Esophagus muscularis mucosa (tissue), 4 donors: Measurements from ENCODE around the gene BCL11B. TPM values are rescaled to one million over a fixed set of nuclear protein-coding genes. Genes with fewer than 3 reads are reported as not detected.

Experiments used
- DNase-seq: peaks from one replicate; pipeline ENCODE4 v3.0.0-alpha.2; 2017; ENCODE audit errors: extremely low spot score
- H3K27ac ChIP-seq, 4 donors: fragments of 200-600 bp; sonication (generic); replicated peaks in 1 of 4; 1 replicate in 3 of 4; 2 replicates in 1 of 4; pipeline ENCODE4 v1.5.1; 2016 to 2019; ENCODE audit warnings: mild to moderate bottlenecking in 1 of 4
- H3K27me3 ChIP-seq, 4 donors: fragments of 200-600 bp; sonication (generic); one replicate each; pipeline versions ENCODE4 v1.5.1 to v1.6.0; 2016 to 2019
- H3K36me3 ChIP-seq, 4 donors: fragments of 200-600 bp; sonication (generic); one replicate each; pipeline ENCODE4 v1.5.1; 2016 to 2019
- H3K4me1 ChIP-seq, 4 donors: fragments of 200-600 bp; sonication (generic); one replicate each; pipeline ENCODE4 v1.5.1; 2016 to 2019
- H3K4me3 ChIP-seq, 4 donors: fragments of 200-600 bp; sonication (generic); 1 replicate in 2 of 4; 2 replicates in 2 of 4; pipeline ENCODE4 v1.5.1; 2016 to 2019; ENCODE audit warnings: mild to moderate bottlenecking in 4 of 4, moderate library complexity in 1 of 4
- H3K9me3 ChIP-seq, 4 donors: fragments of 200-600 bp; sonication (generic); 1 replicate in 3 of 4; 2 replicates in 1 of 4; pipeline ENCODE4 v1.5.1; 2016 to 2019
- CTCF ChIP-seq, 3 experiments: fragments of 200-600 bp in 2 of 3; fragments of 450-650 bp in 1 of 3; sonication (generic) in 2 of 3; IDR thresholded peaks; one replicate each; pipeline ENCODE4 v1.5.1; 2017 to 2019; ENCODE audit warnings: antibody characterized with exemption in 3 of 3, mild to moderate bottlenecking in 2 of 3, moderate library complexity in 1 of 3
- EP300 ChIP-seq: sonication (generic); formaldehyde crosslinking; IDR thresholded peaks from one replicate; pipeline ENCODE4 v1.6.1; 2017; ENCODE audit warnings: antibody characterized with exemption
- POLR2A ChIP-seq: fragments of 450-650 bp; IDR thresholded peaks from one replicate; pipeline ENCODE4 v1.6.1; 2017; ENCODE audit warnings: antibody characterized with exemption, moderate library complexity, mild to moderate bottlenecking, low read depth
- POLR2AphosphoS5 ChIP-seq, 2 donors: sonication (generic); formaldehyde crosslinking; IDR thresholded peaks; one replicate each; pipeline ENCODE4 v1.6.1; 2017; ENCODE audit warnings: antibody characterized with exemption in 2 of 2
- WGBS: methylation state at CpG from one replicate; pipeline ENCODE4 v1.1.5; 2018; 5-methylcytosine and 5-hydroxymethylcytosine counted together
- intact Hi-C: fragments of 100-400 bp; cut with DNase I; formaldehyde crosslinking; loops from one replicate; pipeline ENCODE4 v1.15.1; 2023
- total RNA-seq, 4 donors: library from RNA; depleted of rRNA; stranded (reverse); fragments of >200 nt; gene quantifications; one replicate each; pipeline versions ENCODE4 v1.1.0 to v1.2.1, GENCODE V29; 2016

BCL11B gene
- total RNA-seq, 4 donors from 2014 or later, result 0.34 to 0.65 (median 0.46) TPM

GRCh38 chr14:99194736-99195135, 77.3 kb downstream of the BCL11B start:
- intact Hi-C loops, result no loop called here
- no peaks in the 10 kb centered on the region for H3K36me3 ChIP-seq
- no peaks in the 10 kb centered on the region for H3K27me3 ChIP-seq
- 100% methylated on average over 1 of the region's 13 CpGs for WGBS
- TF ChIP-seq POLR2A (no peak), EP300 (no peak), POLR2AphosphoS5 (IDR thresholded peaks at IDR 0.05) (no peak), CTCF (IDR thresholded peaks at IDR 0.05) (no peak)
- no peak overlapping the region for H3K4me3 ChIP-seq
- H3K27ac ChIP-seq, result no peak overlapping the region
- DNase-seq, result no peak
- H3K9me3 ChIP-seq, result no peaks in the 10 kb centered on the region
- H3K4me1 ChIP-seq, result peaks cover 12 to 49% (median 38%) of the 10 kb centered on the region in 4 donors

- Histone ChIP-seq H3K4me1 (peaks cover 12 to 49% (median 38%) of the 10 kb centered on the region in 4 donors), H3K36me3 (no peaks in the 10 kb centered on the region), H3K27ac (no peak overlapping the region), H3K9me3 (no peaks in the 10 kb centered on the region), H3K27me3 (no peaks in the 10 kb centered on the region), H3K4me3 (no peak overlapping the region)
- intact Hi-C loops, result no loop called here
- TF ChIP-seq POLR2A (no peak), POLR2AphosphoS5 (IDR thresholded peaks at IDR 0.05) (no peak), CTCF (IDR thresholded peaks at IDR 0.05) (no peak), EP300 (no peak)
- no peak for DNase-seq
- WGBS, result 78% methylated on average over 2 of the region's 7 CpGs
Observed at GRCh38 chr14:99194136-99194535, 77.9 kb downstream of the BCL11B start.

- Histone ChIP-seq H3K27ac (no peak overlapping the region), H3K9me3 (no peaks in the 10 kb centered on the region), H3K27me3 (peaks cover 0 to 4% (median 0%) of the 10 kb centered on the region in 4 donors), H3K4me3 (peak overlapping the region in 1 of 4 donors; percentile 46), H3K36me3 (no peaks in the 10 kb centered on the region), H3K4me1 (peaks cover 12 to 49% (median 38%) of the 10 kb centered on the region in 4 donors)
- no peak for DNase-seq
- 75% methylated on average over 6 of the region's 6 CpGs for WGBS
- intact Hi-C loops, result no loop called here
- TF ChIP-seq EP300, result no peak
- TF ChIP-seq POLR2AphosphoS5 (IDR thresholded peaks at IDR 0.05), result no peak
- TF ChIP-seq CTCF (IDR thresholded peaks at IDR 0.05), result no peak
- no peak for TF ChIP-seq POLR2A
Observed at GRCh38 chr14:99192830-99193229, 79.2 kb downstream of the BCL11B start.

DNA sequence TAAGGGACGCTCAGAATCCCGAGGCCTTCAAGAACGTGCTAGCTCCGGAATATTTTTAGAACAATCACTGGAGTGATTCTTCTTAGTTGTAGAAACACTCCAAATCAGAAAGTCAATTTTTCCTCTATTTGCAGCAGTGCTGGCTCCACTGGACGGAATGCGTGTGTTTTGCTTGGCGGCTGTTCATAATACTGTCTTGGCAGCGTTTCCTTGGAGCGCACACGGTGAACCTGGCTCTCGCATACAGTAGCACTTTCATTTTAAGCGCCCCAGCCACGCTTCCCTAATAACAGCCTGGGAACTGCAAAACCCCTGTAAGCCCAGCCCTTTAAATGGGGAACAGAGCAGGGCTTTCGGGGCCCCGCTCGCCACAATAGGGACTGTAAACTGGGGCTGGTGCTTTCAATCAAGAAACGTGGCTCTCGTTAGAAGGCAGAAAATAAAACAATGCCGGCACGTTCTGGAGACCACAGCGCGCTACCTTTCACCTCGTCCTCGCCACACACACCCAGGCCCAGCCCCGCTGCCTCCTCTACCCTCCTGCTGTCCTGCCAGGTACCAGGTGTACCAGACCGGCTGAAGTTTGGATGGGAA, 79.9 kb downstream of the BCL11B start:
- 33% methylated on average over 25 of the region's 26 CpGs for WGBS
- H3K9me3 ChIP-seq, result no peaks in the 10 kb centered on the region
- TF ChIP-seq POLR2A (no peak), POLR2AphosphoS5 (IDR thresholded peaks at IDR 0.05) (peak; percentile 39 to 41), CTCF (IDR thresholded peaks at IDR 0.05) (no peak), EP300 (no peak)
- no peak for DNase-seq
- H3K27me3 ChIP-seq, result peaks cover 0 to 4% (median 0%) of the 10 kb centered on the region in 4 donors
- no peaks in the 10 kb centered on the region for H3K36me3 ChIP-seq
- peak overlapping the region; percentile 35 to 72 (median 45) for H3K27ac ChIP-seq
- peaks cover 12 to 49% (median 38%) of the 10 kb centered on the region in 4 donors for H3K4me1 ChIP-seq
- intact Hi-C loops, result no loop called here
- H3K4me3 ChIP-seq, result peak overlapping the region; percentile 42 to 59 (median 46)
